ENCODE measurements around the gene MT1F. TPM values are rescaled to one million over a fixed set of nuclear protein-coding genes. Genes with fewer than 3 reads are reported as not detected.
A peak's percentile ranks its signal among the peaks of the same experiment; 100 is the strongest.

The MT1F gene
- total and polyA plus RNA-seq, 2 donors from 2014 or later = 53.3 to 312 TPM

DNA sequence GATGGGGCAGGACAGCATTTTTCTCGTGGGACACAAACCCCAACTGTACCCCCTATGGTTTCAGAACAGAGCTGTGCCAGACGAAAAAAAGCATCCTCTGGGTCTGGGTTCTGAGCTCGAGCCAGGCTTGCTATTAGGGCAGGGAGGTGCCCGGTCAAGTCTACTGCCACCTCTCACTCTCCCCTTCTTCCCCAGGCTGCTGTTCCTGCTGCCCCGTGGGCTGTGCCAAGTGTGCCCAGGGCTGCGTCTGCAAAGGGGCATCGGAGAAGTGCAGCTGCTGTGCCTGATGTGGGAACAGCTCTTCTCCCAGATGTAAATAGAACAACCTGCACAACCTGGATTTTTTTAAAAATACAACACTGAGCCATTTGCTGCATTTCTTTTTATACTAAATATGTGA is 31.1 kb upstream of the MT1F start:
- Histone ChIP-seq H3K9me3 (ENCODE audit: control insufficient read depth in 2 of 3, insufficient read depth in 1 of 3, low read length in 3 of 3) (no peaks in the 10 kb centered on the region), H3K27ac (ENCODE audit: low read depth in 2 of 2, low read length in 2 of 2) (peak overlapping the region; percentile 63 to 88), H3K36me3 (ENCODE audit: control insufficient read depth in 2 of 3, insufficient read depth in 3 of 3, low read length in 3 of 3) (no peaks in the 10 kb centered on the region), H3K4me1 (ENCODE audit: control insufficient read depth in 2 of 3, insufficient read depth in 2 of 3, low read depth in 1 of 3, low read length in 3 of 3) (peaks cover 0 to 3% (median 0%) of the 10 kb centered on the region in 3 donors), H3K27me3 (ENCODE audit: control insufficient read depth, insufficient read depth, low read length) (peaks cover 4% of the 10 kb centered on the region), H3K4me3 (ENCODE audit: low read length in 3 of 3) (peak overlapping the region in 2 of 3 donors; percentile 72 to 85), H3K9ac (ENCODE audit: low read length in 3 of 3) (peak overlapping the region in 1 of 3 donors; percentile 87)
- FAIRE-seq (no peak), DNase-seq (peak in 1 of 5 donors; percentile 64)
- TF ChIP-seq, protein P1, sequence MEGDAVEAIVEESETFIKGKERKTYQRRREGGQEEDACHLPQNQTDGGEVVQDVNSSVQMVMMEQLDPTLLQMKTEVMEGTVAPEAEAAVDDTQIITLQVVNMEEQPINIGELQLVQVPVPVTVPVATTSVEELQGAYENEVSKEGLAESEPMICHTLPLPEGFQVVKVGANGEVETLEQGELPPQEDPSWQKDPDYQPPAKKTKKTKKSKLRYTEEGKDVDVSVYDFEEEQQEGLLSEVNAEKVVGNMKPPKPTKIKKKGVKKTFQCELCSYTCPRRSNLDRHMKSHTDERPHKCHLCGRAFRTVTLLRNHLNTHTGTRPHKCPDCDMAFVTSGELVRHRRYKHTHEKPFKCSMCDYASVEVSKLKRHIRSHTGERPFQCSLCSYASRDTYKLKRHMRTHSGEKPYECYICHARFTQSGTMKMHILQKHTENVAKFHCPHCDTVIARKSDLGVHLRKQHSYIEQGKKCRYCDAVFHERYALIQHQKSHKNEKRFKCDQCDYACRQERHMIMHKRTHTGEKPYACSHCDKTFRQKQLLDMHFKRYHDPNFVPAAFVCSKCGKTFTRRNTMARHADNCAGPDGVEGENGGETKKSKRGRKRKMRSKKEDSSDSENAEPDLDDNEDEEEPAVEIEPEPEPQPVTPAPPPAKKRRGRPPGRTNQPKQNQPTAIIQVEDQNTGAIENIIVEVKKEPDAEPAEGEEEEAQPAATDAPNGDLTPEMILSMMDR (IDR thresholded peaks at IDR 0.05; ENCODE audit: borderline replicate concordance, extremely low read depth, insufficient read depth) = no peak
- intact Hi-C loops (cut with DNase I) = no loop called here

DNA sequence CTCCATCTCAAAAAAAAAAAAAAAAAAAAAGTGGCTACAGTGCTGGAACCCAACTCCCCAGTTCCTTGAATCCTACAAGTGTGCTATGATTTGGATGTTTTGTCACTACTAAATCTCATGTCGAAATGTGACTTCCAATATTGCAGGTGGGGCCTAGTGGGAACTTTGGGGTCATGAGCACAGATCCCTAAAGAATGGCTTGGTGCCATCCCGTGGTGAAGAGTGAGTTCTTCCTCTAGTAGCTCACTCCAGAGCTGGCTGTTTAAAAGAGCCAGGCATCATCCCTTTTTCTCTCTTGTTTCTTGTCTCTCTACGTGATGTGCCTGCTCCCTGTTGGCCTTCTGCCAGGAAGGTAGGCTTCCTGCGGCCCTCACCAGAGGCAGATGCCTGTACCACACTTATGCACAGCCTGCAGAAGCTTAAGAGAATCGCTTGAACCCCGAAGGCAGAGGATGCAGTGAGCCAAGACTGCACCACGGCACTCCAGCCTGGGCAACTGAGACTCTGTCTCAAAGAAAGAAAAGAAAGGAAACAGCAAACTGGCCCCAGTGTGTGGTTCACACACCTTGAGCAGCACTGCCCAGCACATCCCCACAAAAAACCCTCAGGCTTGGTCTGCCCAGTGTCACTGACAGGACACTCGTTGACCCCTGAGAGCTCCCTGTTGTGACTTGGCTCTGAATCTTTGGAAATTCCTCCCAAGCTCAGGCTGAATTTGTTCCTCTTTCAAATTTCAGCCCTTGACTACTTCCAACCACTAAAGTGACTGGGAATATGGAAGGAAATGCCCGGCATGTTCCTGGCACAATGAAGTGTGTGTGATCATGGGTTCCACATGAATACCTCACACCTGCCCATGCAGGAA is 29.0 kb upstream of the MT1F start:
- intact Hi-C loops (cut with DNase I) = no loop called here
- Histone ChIP-seq H3K9ac (ENCODE audit: low read length in 3 of 3) (no peak overlapping the region), H3K4me1 (ENCODE audit: control insufficient read depth in 2 of 3, insufficient read depth in 2 of 3, low read depth in 1 of 3, low read length in 3 of 3) (peaks cover 0 to 6% (median 0%) of the 10 kb centered on the region in 3 donors), H3K9me3 (ENCODE audit: control insufficient read depth in 2 of 3, insufficient read depth in 1 of 3, low read length in 3 of 3) (no peaks in the 10 kb centered on the region), H3K27ac (ENCODE audit: low read depth in 2 of 2, low read length in 2 of 2) (no peak overlapping the region), H3K4me3 (ENCODE audit: low read length in 3 of 3) (no peak overlapping the region), H3K36me3 (ENCODE audit: control insufficient read depth in 2 of 3, insufficient read depth in 3 of 3, low read length in 3 of 3) (no peaks in the 10 kb centered on the region), H3K27me3 (ENCODE audit: control insufficient read depth, insufficient read depth, low read length) (peaks cover 16% of the 10 kb centered on the region)
- no peak for FAIRE-seq
- no peak for DNase-seq
- TF ChIP-seq, protein P1 (IDR thresholded peaks at IDR 0.05; ENCODE audit: borderline replicate concordance, extremely low read depth, insufficient read depth) = no peak

DNA sequence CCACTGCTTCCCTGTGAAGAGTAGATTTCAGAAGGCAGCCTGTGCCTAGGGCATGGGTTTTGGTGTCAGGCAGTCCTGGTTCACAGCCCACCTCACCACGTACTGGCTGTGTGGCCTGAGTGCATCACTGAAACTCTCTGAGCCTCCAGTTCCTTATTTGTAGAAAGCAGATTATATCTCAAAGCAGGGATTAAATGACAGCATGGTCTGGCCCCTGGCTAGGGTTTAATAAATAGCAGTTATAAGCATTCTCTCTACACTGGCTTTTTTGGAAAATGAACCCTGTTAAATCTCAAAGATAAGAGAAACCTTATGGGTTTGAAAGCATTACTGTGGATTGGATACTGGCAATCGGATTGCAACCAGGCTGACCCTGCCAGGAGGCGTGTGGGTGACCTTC is 28.2 kb upstream of the MT1F start:
- FAIRE-seq (no peak), DNase-seq (no peak)
- no peaks in the 10 kb centered on the region for H3K9me3 ChIP-seq (ENCODE audit: control insufficient read depth in 2 of 3, insufficient read depth in 1 of 3, low read length in 3 of 3)
- peaks cover 0 to 6% (median 0%) of the 10 kb centered on the region in 3 donors for H3K4me1 ChIP-seq (ENCODE audit: control insufficient read depth in 2 of 3, insufficient read depth in 2 of 3, low read depth in 1 of 3, low read length in 3 of 3)
- H3K27me3 ChIP-seq (ENCODE audit: control insufficient read depth, insufficient read depth, low read length) = peaks cover 24% of the 10 kb centered on the region
- no peaks in the 10 kb centered on the region for H3K36me3 ChIP-seq (ENCODE audit: control insufficient read depth in 2 of 3, insufficient read depth in 3 of 3, low read length in 3 of 3)
- TF ChIP-seq, protein P1 (IDR thresholded peaks at IDR 0.05; ENCODE audit: borderline replicate concordance, extremely low read depth, insufficient read depth) = no peak
- no peak overlapping the region for H3K9ac ChIP-seq (ENCODE audit: low read length in 3 of 3)
- no peak overlapping the region for H3K4me3 ChIP-seq (ENCODE audit: low read length in 3 of 3)
- intact Hi-C loops (cut with DNase I) = no loop called here
- no peak overlapping the region for H3K27ac ChIP-seq (ENCODE audit: low read depth in 2 of 2, low read length in 2 of 2)
